Fibroblast of the aortic adventitia (primary cell): ENCODE measurements around the gene DLX5. TPM values are rescaled to one million over a fixed set of nuclear protein-coding genes. Genes with fewer than 3 reads are reported as not detected.

ENCODE experiments used
- DNase-seq: peaks from one replicate; pipeline ENCODE4 v3.0.0-alpha.2; 2010; ENCODE audit warnings: low read depth
- H3K4me3 ChIP-seq: 2 replicates; pipeline ENCODE4 v1.5.1; 2011; ENCODE audit warnings: low read depth, mild to moderate bottlenecking, control low read depth, low read length, moderate library complexity
- CTCF ChIP-seq: IDR thresholded peaks from 2 replicates; pipeline ENCODE4 v1.5.1; 2011; ENCODE audit warnings: mild to moderate bottlenecking, low read length, control low read depth, inconsistent platforms; ENCODE audit not compliant: insufficient read depth
- total RNA-seq: library from RNA; depleted of rRNA; stranded (reverse); fragments of >200 nt; gene quantifications from 2 replicates; pipeline ENCODE4 v1.2.3, GENCODE V29; 2012; ENCODE audit warnings: low replicate concordance

DLX5 gene
- total RNA-seq, 1 donor: not detected

- no peak overlapping the region for H3K4me3 ChIP-seq
- no peak for DNase-seq
- no peak for TF ChIP-seq CTCF
These were observed 16.2 kb downstream of the DLX5 start for GRCh38 chr7:97008275-97008917.

- no peak overlapping the region for H3K4me3 ChIP-seq
- DNase-seq: no peak
- TF ChIP-seq CTCF: no peak
These were observed 17.1 kb downstream of the DLX5 start for GRCh38 chr7:97007583-97007861.

- TF ChIP-seq CTCF: no peak
- no peak overlapping the region for H3K4me3 ChIP-seq
- no peak for DNase-seq
These were observed 17.6 kb downstream of the DLX5 start for GRCh38 chr7:97006816-97007582.

- TF ChIP-seq CTCF: no peak
- no peak for DNase-seq
- H3K4me3 ChIP-seq: peak overlapping the region; percentile 45
These were observed 18.4 kb downstream of the DLX5 start for GRCh38 chr7:97006055-97006815.

GRCh38 chr7:97005183-97006054 lies 19.2 kb downstream of the DLX5 start, which contains the start of gene DLX6:
Gene DLX6 (plus strand): TSS chr7:97005553. CDS start chr7:97005978, 425 bp downstream.
- H3K4me3 ChIP-seq: peak within 1 kb of the TSS; percentile 45
- TF ChIP-seq CTCF: no peak
- DNase-seq: peak; percentile 26
